ENCODE measurements around the gene FAM3D.

FAM3D gene

DNA sequence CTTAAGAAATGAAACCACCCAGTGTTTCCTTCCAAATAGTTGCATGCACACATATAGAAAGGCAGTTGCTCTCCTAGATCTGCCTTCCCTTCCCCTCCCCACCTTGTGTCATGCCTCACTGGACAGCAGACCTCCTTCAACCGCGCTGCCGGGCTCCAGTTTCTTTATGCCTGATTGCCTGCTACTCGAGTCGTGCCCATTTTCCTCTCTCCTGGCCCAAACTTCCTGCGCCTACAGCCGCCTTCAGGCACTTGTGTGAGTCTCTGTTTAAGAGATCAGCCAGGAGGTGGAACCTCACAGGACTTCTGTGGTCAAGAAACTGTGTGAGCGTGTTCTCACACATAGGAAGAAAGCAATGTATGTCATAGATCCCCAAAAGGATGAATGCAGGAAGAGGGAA is 80.6 kb downstream of the FAM3D start:
- H3K79me2 ChIP-seq (ENCODE audit: control insufficient read depth, low read length): no peaks in the 10 kb centered on the region
- peaks cover 31% of the 10 kb centered on the region for H3K4me1 ChIP-seq (ENCODE audit: control insufficient read depth, low read length)
- H3K27me3 ChIP-seq (ENCODE audit: control insufficient read depth, low read length): peaks cover 22% of the 10 kb centered on the region
- H3K4me2 ChIP-seq (ENCODE audit: low read length): peak overlapping the region; percentile 96
- no peaks in the 10 kb centered on the region for H3K9me2 ChIP-seq (replicated peaks; ENCODE audit: control insufficient read depth, low read length)
- TF ChIP-seq EZH2phosphoT487 (IDR thresholded peaks at IDR 0.05; ENCODE audit: borderline replicate concordance, low read length): no peak
- TF ChIP-seq, protein P1, sequence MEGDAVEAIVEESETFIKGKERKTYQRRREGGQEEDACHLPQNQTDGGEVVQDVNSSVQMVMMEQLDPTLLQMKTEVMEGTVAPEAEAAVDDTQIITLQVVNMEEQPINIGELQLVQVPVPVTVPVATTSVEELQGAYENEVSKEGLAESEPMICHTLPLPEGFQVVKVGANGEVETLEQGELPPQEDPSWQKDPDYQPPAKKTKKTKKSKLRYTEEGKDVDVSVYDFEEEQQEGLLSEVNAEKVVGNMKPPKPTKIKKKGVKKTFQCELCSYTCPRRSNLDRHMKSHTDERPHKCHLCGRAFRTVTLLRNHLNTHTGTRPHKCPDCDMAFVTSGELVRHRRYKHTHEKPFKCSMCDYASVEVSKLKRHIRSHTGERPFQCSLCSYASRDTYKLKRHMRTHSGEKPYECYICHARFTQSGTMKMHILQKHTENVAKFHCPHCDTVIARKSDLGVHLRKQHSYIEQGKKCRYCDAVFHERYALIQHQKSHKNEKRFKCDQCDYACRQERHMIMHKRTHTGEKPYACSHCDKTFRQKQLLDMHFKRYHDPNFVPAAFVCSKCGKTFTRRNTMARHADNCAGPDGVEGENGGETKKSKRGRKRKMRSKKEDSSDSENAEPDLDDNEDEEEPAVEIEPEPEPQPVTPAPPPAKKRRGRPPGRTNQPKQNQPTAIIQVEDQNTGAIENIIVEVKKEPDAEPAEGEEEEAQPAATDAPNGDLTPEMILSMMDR (IDR thresholded peaks at IDR 0.05; ENCODE audit: low read depth, low read length, poor library complexity, severe bottlenecking): no peak
- H3K4me3 ChIP-seq (ENCODE audit: low read length): peak overlapping the region; percentile 75
- H3K9me3 ChIP-seq (ENCODE audit: control insufficient read depth, insufficient read depth, low read length): no peaks in the 10 kb centered on the region
- no peaks in the 10 kb centered on the region for H4K20me1 ChIP-seq (ENCODE audit: control insufficient read depth, insufficient read depth, low read depth, low read length)
- H3K27ac ChIP-seq (ENCODE audit: low read depth, low read length): no peak overlapping the region
- H3F3A ChIP-seq (ENCODE audit: control insufficient read depth, insufficient read depth): no peaks in the 10 kb centered on the region
- no peaks in the 10 kb centered on the region for H3K36me3 ChIP-seq (ENCODE audit: control insufficient read depth, low read length)

DNA sequence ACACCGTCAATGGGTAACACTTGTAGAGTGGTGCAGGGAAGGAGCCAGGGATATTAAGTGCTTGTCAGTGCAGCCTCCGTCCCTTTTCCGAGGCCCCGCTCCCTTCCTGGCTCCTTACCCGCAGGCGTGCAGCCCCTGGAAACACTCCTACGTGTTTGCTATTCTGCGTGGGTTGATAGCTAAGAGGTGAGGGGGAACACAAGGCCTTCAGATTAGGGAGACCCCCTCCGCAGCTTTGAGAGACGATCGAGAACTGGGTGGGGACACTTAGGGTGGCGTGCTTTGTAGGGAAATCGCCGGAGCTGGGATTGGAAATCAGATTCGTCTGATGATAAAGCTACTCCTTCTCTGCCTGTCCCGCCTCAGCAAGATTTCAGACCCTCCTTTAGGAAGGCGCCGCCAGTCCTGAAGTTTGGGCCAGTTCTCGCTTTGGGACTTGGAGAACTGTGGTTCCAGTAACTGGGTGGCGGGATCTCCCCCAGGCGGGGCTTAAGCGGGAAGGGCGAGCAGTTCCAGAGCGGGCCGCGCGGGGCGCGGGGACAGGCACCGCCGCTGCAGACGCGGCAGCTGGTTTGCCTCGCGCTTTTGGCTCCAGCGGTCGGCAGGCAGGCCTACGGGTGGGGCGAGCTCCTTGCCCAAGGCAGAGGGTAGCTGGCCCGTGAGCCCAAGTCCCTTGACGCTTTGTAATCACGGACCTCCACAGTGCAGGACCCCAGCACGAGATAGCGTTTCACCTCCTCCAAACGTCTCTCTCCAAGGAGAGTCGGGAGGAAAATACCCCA is 81.4 kb downstream of the FAM3D start:
- Histone ChIP-seq H3K4me3 (ENCODE audit: low read length) (peak overlapping the region; percentile 75), H3F3A (ENCODE audit: control insufficient read depth, insufficient read depth) (no peaks in the 10 kb centered on the region), H3K4me2 (ENCODE audit: low read length) (peak overlapping the region; percentile 96), H3K36me3 (ENCODE audit: control insufficient read depth, low read length) (no peaks in the 10 kb centered on the region), H3K9me3 (ENCODE audit: control insufficient read depth, insufficient read depth, low read length) (no peaks in the 10 kb centered on the region), H3K4me1 (ENCODE audit: control insufficient read depth, low read length) (peaks cover 31% of the 10 kb centered on the region), H4K20me1 (ENCODE audit: control insufficient read depth, insufficient read depth, low read depth, low read length) (no peaks in the 10 kb centered on the region), H3K9me2 (replicated peaks; ENCODE audit: control insufficient read depth, low read length) (no peaks in the 10 kb centered on the region), H3K27ac (ENCODE audit: low read depth, low read length) (no peak overlapping the region), H3K79me2 (ENCODE audit: control insufficient read depth, low read length) (no peaks in the 10 kb centered on the region), H3K27me3 (ENCODE audit: control insufficient read depth, low read length) (peaks cover 22% of the 10 kb centered on the region)
- TF ChIP-seq, protein P1 (IDR thresholded peaks at IDR 0.05; ENCODE audit: low read depth, low read length, poor library complexity, severe bottlenecking): peak; percentile 53
- peak; percentile 30; the same call in 1 of the 2 replicates for TF ChIP-seq EZH2phosphoT487 (IDR thresholded peaks at IDR 0.05; ENCODE audit: borderline replicate concordance, low read length)

DNA sequence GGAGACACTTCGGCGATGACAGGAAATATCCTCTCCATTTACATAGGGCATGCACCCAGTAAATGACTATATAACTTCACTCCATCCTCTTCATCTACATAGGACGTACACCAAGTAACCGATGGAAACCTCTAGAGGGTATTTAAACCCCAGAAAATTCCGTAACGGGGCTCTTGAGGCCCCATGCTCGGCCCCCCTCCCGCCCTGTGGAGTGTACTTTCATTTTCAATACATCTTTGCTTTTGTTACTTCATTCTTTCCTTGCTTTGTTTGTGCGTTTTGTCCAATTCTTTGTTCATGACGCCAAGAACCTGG is 81.9 kb downstream of the FAM3D start:
- Histone ChIP-seq H4K20me1 (ENCODE audit: control insufficient read depth, insufficient read depth, low read depth, low read length) (no peaks in the 10 kb centered on the region), H3K27ac (ENCODE audit: low read depth, low read length) (no peak overlapping the region), H3K9me3 (ENCODE audit: control insufficient read depth, insufficient read depth, low read length) (no peaks in the 10 kb centered on the region), H3K4me3 (ENCODE audit: low read length) (peak overlapping the region; percentile 75), H3K4me1 (ENCODE audit: control insufficient read depth, low read length) (peaks cover 31% of the 10 kb centered on the region), H3F3A (ENCODE audit: control insufficient read depth, insufficient read depth) (no peaks in the 10 kb centered on the region), H3K9me2 (replicated peaks; ENCODE audit: control insufficient read depth, low read length) (no peaks in the 10 kb centered on the region), H3K27me3 (ENCODE audit: control insufficient read depth, low read length) (peaks cover 22% of the 10 kb centered on the region), H3K36me3 (ENCODE audit: control insufficient read depth, low read length) (no peaks in the 10 kb centered on the region), H3K79me2 (ENCODE audit: control insufficient read depth, low read length) (no peaks in the 10 kb centered on the region), H3K4me2 (ENCODE audit: low read length) (peak overlapping the region; percentile 96)
- no peak for TF ChIP-seq EZH2phosphoT487 (IDR thresholded peaks at IDR 0.05; ENCODE audit: borderline replicate concordance, low read length)
- TF ChIP-seq, protein P1 (IDR thresholded peaks at IDR 0.05; ENCODE audit: low read depth, low read length, poor library complexity, severe bottlenecking): no peak

Measured in DOHH2 (cell line).